Neutrophil (primary cell): ENCODE measurements around the gene UFC1.

Source experiments
- H3K27ac ChIP-seq: fragments of 200-600 bp; sonication (generic); 2 replicates; pipeline ENCODE4 v1.5.1; 2016; ENCODE audit warnings: mild to moderate bottlenecking, moderate library complexity
- H3K27me3 ChIP-seq: fragments of 200-600 bp; sonication (generic); 2 replicates; pipeline ENCODE4 v1.6.0; 2016; ENCODE audit warnings: mild to moderate bottlenecking
- H3K36me3 ChIP-seq: fragments of 200-600 bp; sonication (generic); 2 replicates; pipeline ENCODE4 v1.5.1; 2017
- H3K4me1 ChIP-seq, 2 experiments: fragments of 200-600 bp in 1 of 2; sonication (generic) in 1 of 2; 1 replicate in 1 of 2; 2 replicates in 1 of 2; pipeline versions ENCODE4 v1.5.1 to v1.6.1; 2013 to 2016; ENCODE audit warnings: low read depth in 1 of 2, low read length in 1 of 2, mild to moderate bottlenecking in 1 of 2, moderate library complexity in 1 of 2; ENCODE audit not compliant: control insufficient read depth in 1 of 2, insufficient read depth in 1 of 2
- H3K4me3 ChIP-seq, 2 experiments: fragments of 200-600 bp in 1 of 2; sonication (generic) in 1 of 2; 1 replicate in 1 of 2; 2 replicates in 1 of 2; pipeline ENCODE4 v1.5.1; 2013 to 2016; ENCODE audit warnings: low read depth in 1 of 2, low read length in 1 of 2, mild to moderate bottlenecking in 1 of 2, moderate library complexity in 1 of 2
- H3K9me3 ChIP-seq: fragments of 200-600 bp; sonication (generic); 2 replicates; pipeline ENCODE4 v1.5.1; 2016
- CTCF ChIP-seq: fragments of 200-600 bp; sonication (generic); IDR thresholded peaks from 2 replicates; pipeline ENCODE4 v1.5.1; 2016; ENCODE audit warnings: antibody characterized with exemption

The UFC1 gene

DNA sequence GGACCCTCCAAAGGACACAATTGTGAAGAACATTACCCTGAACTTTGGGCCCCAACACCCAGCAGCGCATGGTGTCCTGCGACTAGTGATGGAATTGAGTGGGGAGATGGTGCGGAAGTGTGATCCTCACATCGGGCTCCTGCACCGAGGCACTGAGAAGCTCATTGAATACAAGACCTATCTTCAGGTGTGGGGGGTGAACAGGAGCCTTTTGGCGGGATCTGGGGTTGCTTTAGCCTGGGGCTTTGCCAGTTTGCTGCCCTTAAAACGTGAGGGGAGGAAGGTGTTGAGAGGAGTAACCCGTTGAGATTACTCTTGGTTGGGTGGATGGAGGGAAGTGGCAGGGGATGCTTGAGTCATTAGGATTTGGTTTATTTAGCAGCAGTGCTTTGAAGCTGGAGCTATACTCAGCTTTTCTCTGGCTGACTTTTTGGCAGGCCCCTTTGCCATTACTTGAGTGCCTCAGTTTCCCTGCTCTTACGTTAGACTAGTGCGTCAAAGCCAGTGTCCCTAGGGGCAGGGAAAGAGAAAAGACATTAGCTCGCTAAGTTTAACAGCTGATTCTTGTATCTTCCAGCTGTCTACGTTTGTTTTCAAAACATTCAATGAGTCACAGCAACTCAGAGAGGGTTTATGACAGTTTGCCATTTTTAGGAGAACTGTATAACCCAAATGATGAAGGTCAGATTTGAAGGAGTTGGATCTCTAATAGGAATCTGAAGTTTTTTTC, 52.8 kb downstream of the UFC1 start:
- Histone ChIP-seq H3K9me3 (no peaks in the 10 kb centered on the region), H3K36me3 (peaks cover 55% of the 10 kb centered on the region), H3K27ac (no peak overlapping the region), H3K27me3 (no peaks in the 10 kb centered on the region), H3K4me3 (no peak overlapping the region), H3K4me1 (peaks cover 22 to 26% of the 10 kb centered on the region in 2 experiments)
- TF ChIP-seq CTCF, result no peak

DNA sequence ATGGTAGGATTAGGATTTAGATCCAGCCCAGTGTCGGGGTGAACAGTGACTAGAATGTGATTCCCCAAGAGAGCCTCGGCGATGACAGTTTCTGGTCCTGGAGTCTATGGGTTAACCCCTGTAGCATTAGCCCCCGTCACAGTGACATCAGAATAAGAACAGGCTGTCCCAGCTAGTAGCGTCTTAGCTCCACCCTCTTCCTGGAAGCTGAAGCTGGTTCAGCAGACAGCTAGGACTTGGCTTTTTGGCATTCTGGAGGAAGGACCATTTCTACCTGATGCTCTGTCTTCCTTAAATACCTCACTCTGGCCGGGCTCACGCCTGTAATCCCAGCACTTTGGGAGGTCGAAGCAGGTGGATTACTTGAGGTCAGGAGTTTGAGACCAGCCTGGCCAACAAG, 53.4 kb downstream of the UFC1 start:
- H3K4me1 ChIP-seq, result peaks cover 18 to 22% of the 10 kb centered on the region in 2 experiments

More for the DNA sequence above, 53.4 kb downstream of the UFC1 start:
- H3K36me3 ChIP-seq, result peaks cover 56% of the 10 kb centered on the region
- no peaks in the 10 kb centered on the region for H3K27me3 ChIP-seq
- H3K4me3 ChIP-seq, result no peak overlapping the region
- H3K27ac ChIP-seq, result no peak overlapping the region
- H3K9me3 ChIP-seq, result no peaks in the 10 kb centered on the region
- no peak for TF ChIP-seq CTCF
